ENCODE measurements around the gene CYSRT1.
A peak's percentile ranks its signal among the peaks of the same experiment; 100 is the strongest.

Gene CYSRT1

GRCh38 chr9:137227054-137227852 lies 2.3 kb downstream of the CYSRT1 start, which contains the start of gene RNF224:
Gene RNF224, plus strand, starts transcription at chr9:137227502. Its CDS starts 834 bp downstream, at chr9:137228336.
- Mint-ChIP-seq H3K4me1 (peaks cover 6% of the 10 kb centered on the region), H3K4me3 (no peak within 1 kb of the TSS), H3K36me3 (ENCODE audit: insufficient read depth) (peaks cover 6% of the 10 kb centered on the region)

DNA sequence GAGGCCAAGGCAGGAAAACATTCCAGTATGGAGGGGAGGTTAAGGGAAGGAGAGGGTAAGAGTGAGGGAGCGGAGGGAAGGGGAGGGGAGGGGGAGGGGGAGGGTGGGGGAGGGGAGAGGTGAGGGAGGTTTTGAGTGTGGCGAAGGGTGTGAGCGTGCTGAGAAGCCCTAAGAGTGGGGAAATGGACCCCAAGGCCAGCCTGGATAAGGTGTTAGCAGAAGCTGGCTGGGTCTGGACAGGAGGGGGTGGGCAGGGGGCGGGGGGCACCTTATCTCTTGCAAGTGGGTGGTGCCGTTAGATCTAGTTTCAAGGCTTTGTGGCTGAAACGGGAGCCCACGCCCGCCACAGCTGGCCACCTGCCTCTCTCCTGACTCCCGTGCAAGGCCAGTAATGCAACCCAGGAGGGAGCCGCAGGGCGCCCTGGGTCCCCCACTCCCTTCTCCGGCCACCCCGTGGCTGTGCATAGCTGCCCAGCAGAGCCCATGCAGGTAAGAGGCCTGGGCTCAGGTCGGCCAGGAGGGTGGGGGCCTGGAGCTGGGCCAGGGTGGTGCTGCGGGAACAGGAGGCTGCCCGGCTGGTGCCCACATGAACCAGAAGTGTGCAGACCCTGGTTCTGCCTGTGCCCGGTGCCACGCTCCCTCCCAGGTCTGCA lies 3.0 kb downstream of the CYSRT1 start:
- Mint-ChIP-seq H3K4me3 (no peak overlapping the region), H3K27ac (ENCODE audit: low read depth) (no peak overlapping the region), H3K9me3 (no peaks in the 10 kb centered on the region), H3K4me1 (peaks cover 6% of the 10 kb centered on the region), H3K36me3 (ENCODE audit: insufficient read depth) (peaks cover 3% of the 10 kb centered on the region), H3K27me3 (peaks cover 9% of the 10 kb centered on the region)
- no peak for DNase-seq (ENCODE audit: low spot score in 2 of 2)
- ATAC-seq (replicated peaks; ENCODE audit: extremely low read depth, poor library complexity, severe bottlenecking): no peak

More at GRCh38 chr9:137227054-137227852, 2.3 kb downstream of the CYSRT1 start, which contains the start of gene RNF224:
- DNase-seq (ENCODE audit: low spot score in 2 of 2) (peak; percentile 71 to 76), ATAC-seq (replicated peaks; ENCODE audit: extremely low read depth, poor library complexity, severe bottlenecking) (peak; percentile 41)
- no peak within 1 kb of the TSS for H3K27ac Mint-ChIP-seq (ENCODE audit: low read depth)
- H3K27me3 Mint-ChIP-seq: peaks cover 9% of the 10 kb centered on the region
- no peaks in the 10 kb centered on the region for H3K9me3 Mint-ChIP-seq

DNA sequence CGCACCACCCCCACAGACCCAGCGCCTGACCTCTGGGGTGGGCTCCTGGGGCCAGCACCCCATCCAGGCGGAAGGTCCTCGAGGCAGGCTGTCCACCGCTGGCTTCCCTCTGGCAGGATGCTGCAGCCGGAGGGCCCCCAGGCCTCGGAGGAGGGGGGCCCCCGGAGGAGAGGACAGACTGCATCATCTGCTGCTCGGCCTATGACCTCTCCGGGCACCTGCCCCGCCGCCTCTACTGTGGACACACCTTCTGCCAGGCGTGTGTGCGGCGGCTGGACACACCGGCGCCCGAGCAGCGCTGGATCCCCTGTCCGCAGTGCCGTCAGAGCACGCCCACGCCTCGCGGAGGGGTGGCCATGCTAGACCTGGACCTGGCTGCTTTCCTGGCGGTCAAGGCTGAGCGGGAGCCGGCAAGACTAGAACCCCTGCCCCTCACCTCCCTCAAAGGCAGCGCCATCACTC lies 3.6 kb downstream of the CYSRT1 start:
- no peak overlapping the region for H3K27ac Mint-ChIP-seq (ENCODE audit: low read depth)
- no peak overlapping the region for H3K4me3 Mint-ChIP-seq
- H3K4me1 Mint-ChIP-seq: peaks cover 6% of the 10 kb centered on the region
- H3K9me3 Mint-ChIP-seq: no peaks in the 10 kb centered on the region
- DNase-seq (ENCODE audit: low spot score in 2 of 2) (no peak), ATAC-seq (replicated peaks; ENCODE audit: extremely low read depth, poor library complexity, severe bottlenecking) (no peak)
- H3K36me3 Mint-ChIP-seq (ENCODE audit: insufficient read depth): peaks cover 1% of the 10 kb centered on the region
- H3K27me3 Mint-ChIP-seq: peaks cover 9% of the 10 kb centered on the region

DNA sequence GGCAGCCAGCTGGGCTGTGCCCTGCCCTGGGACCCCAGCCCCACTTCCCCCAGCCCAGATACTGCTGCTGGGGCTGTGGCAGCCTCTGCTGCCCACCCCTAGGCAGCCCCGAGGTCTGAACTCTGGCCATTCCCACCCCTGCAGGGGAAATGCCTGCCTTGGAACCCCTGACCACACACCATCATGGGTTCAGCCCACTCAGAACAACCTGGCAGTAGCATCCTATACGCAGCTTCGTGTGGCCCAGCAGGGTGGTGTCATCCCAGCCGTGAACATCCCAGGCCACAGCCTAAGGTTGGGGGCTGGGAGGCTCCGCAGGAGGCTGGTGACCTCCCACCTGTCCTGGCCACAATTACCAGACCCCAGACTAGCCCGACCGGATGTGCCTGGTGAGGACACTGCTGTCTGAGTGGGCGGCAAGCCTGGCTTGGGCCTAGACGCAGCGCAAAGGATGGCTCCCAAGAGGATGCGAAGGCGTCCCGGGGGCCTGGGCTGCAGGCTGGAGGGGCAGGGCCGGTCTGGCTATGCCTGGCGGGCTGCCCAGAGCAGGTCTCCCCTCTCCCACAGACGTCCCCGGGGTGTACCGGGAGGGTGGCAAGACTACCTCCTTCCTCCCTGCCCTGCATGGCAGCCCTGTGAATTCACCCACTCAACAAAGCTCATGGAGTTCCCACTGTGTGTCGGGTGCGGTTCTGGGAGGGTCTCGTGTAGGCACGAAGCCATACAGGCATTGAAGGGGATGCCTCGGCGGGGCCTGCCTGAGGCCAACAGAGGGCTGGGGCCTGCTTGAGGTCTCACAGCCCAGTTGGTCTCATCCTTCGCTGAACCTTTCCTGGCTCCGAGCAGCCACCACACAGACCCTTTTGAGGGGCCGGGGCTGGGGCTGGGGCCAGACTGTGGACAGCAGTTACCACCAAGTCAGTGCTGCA lies 4.3 kb downstream of the CYSRT1 start:
- no peak for ATAC-seq (replicated peaks; ENCODE audit: extremely low read depth, poor library complexity, severe bottlenecking)
- no peak overlapping the region for H3K4me3 Mint-ChIP-seq

DNA sequence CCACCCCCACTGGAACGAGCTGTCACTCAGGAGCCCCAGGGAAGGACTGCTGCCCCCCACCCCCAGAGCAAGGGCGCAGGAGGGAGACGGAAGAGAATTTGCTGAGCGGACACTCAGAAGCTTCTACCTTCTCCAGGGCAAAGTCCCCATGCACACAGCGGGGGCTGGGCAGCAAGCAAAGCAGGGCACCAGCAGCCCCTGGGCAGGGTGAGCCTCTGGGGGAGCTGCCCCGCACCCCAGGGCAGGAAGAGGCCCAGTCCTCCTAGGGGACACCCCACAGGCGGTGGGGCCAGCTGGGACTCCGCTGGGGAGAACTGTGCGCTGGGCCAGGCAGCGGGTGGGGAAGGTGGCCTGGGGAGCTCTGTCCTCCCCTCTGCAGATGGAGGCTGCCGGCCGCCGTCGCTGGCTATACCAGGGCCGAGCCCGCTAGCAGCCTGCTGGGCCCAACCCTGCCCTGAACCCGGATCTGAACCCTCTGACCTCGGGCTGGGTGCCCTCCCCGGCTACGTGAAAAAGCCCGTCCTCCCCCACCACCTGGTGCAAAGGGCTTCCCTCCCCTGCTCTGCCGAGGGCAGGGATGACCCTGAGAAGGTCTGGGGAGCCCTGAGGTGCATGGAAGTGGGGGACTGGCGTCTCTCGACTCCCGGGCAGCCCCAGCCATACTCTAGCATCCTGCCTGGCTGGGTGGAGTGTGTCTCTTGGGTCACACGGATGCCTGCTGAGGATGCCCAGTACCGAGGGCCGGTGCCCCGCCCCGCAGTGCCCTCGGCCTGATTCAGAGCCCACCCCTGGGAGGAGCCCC lies 5.1 kb downstream of the CYSRT1 start:
- no peaks in the 10 kb centered on the region for H3K9me3 Mint-ChIP-seq
- H3K4me1 Mint-ChIP-seq: peaks cover 6% of the 10 kb centered on the region
- peaks cover 15% of the 10 kb centered on the region for H3K27me3 Mint-ChIP-seq
- H3K27ac Mint-ChIP-seq (ENCODE audit: low read depth): no peak overlapping the region
- no peak for ATAC-seq (replicated peaks; ENCODE audit: extremely low read depth, poor library complexity, severe bottlenecking)
- no peak overlapping the region for H3K4me3 Mint-ChIP-seq
- DNase-seq (ENCODE audit: low spot score in 2 of 2): no peak
- peaks cover 1% of the 10 kb centered on the region for H3K36me3 Mint-ChIP-seq (ENCODE audit: insufficient read depth)

More for the DNA sequence above, 4.3 kb downstream of the CYSRT1 start:
- no peak for DNase-seq (ENCODE audit: low spot score in 2 of 2)
- Mint-ChIP-seq H3K36me3 (ENCODE audit: insufficient read depth) (peaks cover 1% of the 10 kb centered on the region), H3K27me3 (peaks cover 9% of the 10 kb centered on the region), H3K4me1 (peaks cover 6% of the 10 kb centered on the region), H3K27ac (ENCODE audit: low read depth) (no peak overlapping the region), H3K9me3 (no peaks in the 10 kb centered on the region)

- Mint-ChIP-seq H3K27ac (ENCODE audit: low read depth) (no peak within 1 kb of the TSS), H3K4me3 (no peak within 1 kb of the TSS), H3K27me3 (peaks cover 17% of the 10 kb centered on the region), H3K36me3 (ENCODE audit: insufficient read depth) (peaks cover 1% of the 10 kb centered on the region), H3K4me1 (peaks cover 6% of the 10 kb centered on the region), H3K9me3 (no peaks in the 10 kb centered on the region)
- ATAC-seq (replicated peaks; ENCODE audit: extremely low read depth, poor library complexity, severe bottlenecking) (no peak), DNase-seq (ENCODE audit: low spot score in 2 of 2) (no peak)
Measured at GRCh38 chr9:137230705-137231371, 5.9 kb downstream of the CYSRT1 start, which contains the start of gene SLC34A3. Gene SLC34A3, plus strand, starts transcription at chr9:137230901. Its CDS starts 802 bp downstream, at chr9:137231703.

DNA sequence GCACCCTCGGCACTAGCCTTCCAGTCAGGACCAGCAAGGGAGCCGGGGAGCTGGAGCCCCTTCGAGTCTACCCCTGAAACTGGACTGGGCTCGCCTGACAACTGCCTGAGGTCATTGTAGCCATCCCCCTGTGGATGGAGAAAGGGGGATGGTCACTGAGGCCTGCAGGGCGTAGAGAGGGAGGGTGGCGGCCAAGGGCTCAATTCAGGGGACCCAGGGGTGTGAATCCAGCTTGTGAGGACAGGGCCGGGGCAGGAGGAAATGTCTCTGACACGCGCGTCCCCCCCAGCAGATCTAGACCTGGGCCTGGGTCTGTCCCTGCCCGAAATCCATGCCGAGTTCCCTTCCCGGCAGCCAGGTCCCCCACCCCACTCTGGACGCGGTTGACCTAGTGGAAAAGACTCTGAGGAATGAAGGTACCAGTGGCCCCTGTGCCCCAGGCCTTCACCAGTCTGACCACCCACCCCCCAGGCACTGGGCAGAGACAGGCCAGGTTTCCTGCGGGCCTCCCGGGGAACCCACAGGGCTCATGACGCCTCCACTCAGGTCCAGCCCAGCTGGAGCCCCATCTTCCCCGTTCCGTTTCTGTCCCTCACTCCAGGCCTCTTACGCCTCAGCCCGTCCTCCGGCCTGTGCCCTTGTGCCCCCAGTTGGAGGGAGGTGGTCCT lies 6.5 kb downstream of the CYSRT1 start:
- no peaks in the 10 kb centered on the region for H3K9me3 Mint-ChIP-seq
- peaks cover 17% of the 10 kb centered on the region for H3K27me3 Mint-ChIP-seq
- no peak overlapping the region for H3K4me3 Mint-ChIP-seq
- peaks cover 1% of the 10 kb centered on the region for H3K36me3 Mint-ChIP-seq (ENCODE audit: insufficient read depth)
- no peak overlapping the region for H3K27ac Mint-ChIP-seq (ENCODE audit: low read depth)
- DNase-seq (ENCODE audit: low spot score in 2 of 2): no peak
- peaks cover 6% of the 10 kb centered on the region for H3K4me1 Mint-ChIP-seq
- no peak for ATAC-seq (replicated peaks; ENCODE audit: extremely low read depth, poor library complexity, severe bottlenecking)

- no peak for DNase-seq (ENCODE audit: low spot score in 2 of 2)
- H3K4me1 Mint-ChIP-seq: peaks cover 6% of the 10 kb centered on the region
- no peaks in the 10 kb centered on the region for H3K9me3 Mint-ChIP-seq
- no peak overlapping the region for H3K4me3 Mint-ChIP-seq
- peaks cover 17% of the 10 kb centered on the region for H3K27me3 Mint-ChIP-seq
- ATAC-seq (replicated peaks; ENCODE audit: extremely low read depth, poor library complexity, severe bottlenecking): no peak
- H3K36me3 Mint-ChIP-seq (ENCODE audit: insufficient read depth): peaks cover 1% of the 10 kb centered on the region
- no peak overlapping the region for H3K27ac Mint-ChIP-seq (ENCODE audit: low read depth)
Measured at GRCh38 chr9:137232101-137232500, 7.1 kb downstream of the CYSRT1 start.

- H3K36me3 Mint-ChIP-seq (ENCODE audit: insufficient read depth): peaks cover 1% of the 10 kb centered on the region
- peaks cover 4% of the 10 kb centered on the region for H3K4me1 Mint-ChIP-seq
- H3K4me3 Mint-ChIP-seq: no peak overlapping the region
- peaks cover 13% of the 10 kb centered on the region for H3K27me3 Mint-ChIP-seq
- no peak for ATAC-seq (replicated peaks; ENCODE audit: extremely low read depth, poor library complexity, severe bottlenecking)
- H3K27ac Mint-ChIP-seq (ENCODE audit: low read depth): no peak overlapping the region
- H3K9me3 Mint-ChIP-seq: no peaks in the 10 kb centered on the region
- DNase-seq (ENCODE audit: low spot score in 2 of 2): no peak
Measured at GRCh38 chr9:137232510-137232909, 7.5 kb downstream of the CYSRT1 start.

DNA sequence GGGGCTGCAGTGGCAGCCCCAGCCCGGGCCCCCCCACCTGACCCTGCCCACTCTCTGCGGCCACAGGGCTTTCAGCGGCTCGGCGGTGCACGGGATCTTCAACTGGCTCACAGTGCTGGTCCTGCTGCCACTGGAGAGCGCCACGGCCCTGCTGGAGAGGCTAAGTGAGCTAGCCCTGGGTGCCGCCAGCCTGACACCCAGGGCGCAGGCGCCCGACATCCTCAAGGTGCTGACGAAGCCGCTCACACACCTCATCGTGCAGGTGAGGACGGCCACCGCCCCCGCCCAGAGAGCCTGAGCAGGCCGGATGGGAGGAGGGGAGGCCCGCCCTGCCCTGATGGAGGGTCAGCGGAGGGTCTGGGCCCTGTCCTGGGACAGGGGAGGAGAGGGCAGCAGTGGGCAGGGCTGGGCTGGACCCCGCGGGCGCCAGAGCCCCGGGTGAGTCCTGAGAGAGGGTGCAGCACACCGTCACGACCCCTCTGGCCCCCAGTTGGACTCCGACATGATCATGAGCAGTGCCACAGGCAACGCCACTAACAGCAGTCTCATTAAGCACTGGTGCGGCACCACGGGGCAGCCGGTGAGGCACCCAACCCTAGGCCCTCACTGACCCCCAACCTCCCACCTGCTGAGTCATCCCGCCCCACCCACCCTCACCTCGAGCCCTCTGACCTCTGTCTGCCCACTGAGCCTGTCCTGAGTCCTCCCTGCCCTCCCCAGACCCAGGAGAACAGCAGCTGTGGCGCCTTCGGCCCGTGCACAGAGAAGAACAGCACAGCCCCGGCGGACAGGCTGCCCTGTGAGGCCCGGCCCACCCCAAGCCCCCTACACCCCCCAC lies 8.4 kb downstream of the CYSRT1 start:
- H3K27ac Mint-ChIP-seq (ENCODE audit: low read depth): no peak overlapping the region
- no peak for DNase-seq (ENCODE audit: low spot score in 2 of 2)
- no peaks in the 10 kb centered on the region for H3K9me3 Mint-ChIP-seq
- ATAC-seq (replicated peaks; ENCODE audit: extremely low read depth, poor library complexity, severe bottlenecking): no peak
- no peak overlapping the region for H3K4me3 Mint-ChIP-seq
- H3K36me3 Mint-ChIP-seq (ENCODE audit: insufficient read depth): no peaks in the 10 kb centered on the region
- H3K4me1 Mint-ChIP-seq: no peaks in the 10 kb centered on the region
- H3K27me3 Mint-ChIP-seq: peaks cover 8% of the 10 kb centered on the region
